Stimulated activated CD8-positive, alpha-beta memory T cell treated with anti-CD3 and anti-CD28 coated beads, Interleukin-4, amount 100 ng/mL, for 24 hours (primary cell): Measurements from ENCODE around the gene NF1.

Experiments
- DNase-seq: peaks from one replicate; pipeline ENCODE4 v3.0.0-alpha.2; 2020; ENCODE audit warnings: low read depth

Gene NF1

DNA sequence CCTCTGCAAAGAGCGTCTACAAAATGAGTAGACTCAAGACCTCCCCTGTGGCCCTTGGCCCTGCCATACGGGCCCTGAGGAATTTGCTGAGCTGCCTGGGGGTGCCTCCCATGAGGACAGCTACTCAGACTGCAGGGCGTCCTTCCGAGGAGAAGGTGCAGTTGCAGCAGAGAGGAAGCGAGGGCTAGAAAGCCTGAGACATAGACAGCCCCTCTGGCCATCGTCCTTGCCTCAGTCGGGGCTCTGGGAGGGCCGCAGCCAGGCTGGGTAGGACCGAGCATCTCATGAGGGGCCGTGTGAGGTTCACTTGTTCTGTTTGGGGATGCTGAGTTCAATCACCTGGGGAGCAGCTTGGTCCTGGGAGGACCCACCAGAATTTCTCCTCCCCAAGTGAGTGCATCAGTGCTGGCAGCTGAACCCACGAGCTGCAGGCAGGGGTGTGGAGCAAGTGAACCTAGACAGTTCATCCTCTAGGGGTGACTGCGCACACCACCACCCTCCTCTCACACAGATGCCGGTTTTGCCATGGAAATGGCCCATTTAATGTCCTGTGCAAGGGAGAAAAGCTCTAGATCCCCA lies 317.0 kb downstream of the NF1 start:
- DNase-seq, result no peak

- DNase-seq, result no peak
These were observed 317.7 kb downstream of the NF1 start for GRCh38 chr17:31412511-31412910.

DNA sequence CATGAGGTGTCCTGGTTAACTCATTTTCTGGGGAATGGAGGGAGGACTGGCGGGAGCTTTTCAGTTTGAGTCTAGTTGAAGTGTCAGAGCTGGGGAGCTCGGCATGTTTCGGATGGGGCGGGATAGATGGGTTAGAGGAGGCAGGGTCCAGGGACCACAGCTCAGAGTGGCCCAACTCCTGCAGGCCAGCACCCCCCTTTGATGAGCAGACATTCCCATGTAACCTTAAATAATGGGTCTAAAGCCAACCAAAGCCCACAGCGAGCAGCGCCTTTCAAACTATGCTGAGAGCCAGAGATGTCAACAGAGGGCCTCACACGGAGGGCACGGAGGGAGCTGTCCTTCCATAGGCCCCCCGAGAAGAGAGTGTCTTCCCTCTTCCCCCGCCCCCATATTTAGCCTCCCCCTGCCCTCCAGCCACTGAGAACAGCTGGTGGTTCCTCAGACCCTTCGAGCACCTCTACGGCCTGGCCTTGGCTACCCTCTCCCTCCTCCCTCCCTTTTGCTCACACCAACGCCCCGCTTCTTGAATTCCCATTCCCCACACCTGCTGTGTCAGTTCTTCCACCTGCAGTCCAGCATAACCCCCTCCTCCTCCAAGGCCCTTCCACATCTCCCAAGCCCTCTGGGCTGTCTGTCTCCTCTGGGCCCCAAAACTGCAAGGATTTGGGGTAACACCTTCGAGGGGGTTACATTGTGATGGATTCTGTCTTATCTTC lies 318.5 kb downstream of the NF1 start:
- DNase-seq, result no peak

DNA sequence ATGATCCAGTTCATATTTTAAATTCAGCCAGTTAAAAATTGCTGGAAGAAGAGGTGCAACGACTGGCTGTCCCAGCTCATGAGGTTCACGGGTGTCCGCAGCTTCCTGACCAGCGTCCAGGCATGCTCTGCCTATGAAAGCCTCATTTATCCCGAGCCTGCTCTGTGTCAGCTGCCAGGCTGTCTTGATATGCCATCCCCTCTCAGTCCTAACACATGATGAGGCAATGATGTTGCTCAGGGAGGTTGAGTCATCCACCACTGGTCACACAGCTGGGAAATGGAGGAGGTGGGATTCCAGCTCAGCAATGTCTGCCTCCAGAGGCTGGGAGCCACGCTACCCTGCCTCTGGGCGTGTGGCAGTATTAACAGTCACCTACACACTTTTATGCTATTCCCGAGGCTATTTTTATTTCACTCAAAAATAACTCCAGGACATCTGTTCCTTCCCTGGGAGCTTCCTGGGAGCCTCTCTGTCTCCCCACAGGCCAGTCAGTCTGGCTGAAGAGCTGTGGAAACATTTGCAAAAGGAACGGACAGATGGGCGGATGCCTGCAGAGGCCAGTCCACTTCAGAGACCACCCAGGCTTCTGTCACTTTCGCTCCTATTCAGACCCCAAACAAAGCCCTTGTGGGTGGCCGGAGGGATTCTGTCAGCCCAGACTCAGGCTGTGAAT lies 319.2 kb downstream of the NF1 start:
- DNase-seq, result no peak

DNA sequence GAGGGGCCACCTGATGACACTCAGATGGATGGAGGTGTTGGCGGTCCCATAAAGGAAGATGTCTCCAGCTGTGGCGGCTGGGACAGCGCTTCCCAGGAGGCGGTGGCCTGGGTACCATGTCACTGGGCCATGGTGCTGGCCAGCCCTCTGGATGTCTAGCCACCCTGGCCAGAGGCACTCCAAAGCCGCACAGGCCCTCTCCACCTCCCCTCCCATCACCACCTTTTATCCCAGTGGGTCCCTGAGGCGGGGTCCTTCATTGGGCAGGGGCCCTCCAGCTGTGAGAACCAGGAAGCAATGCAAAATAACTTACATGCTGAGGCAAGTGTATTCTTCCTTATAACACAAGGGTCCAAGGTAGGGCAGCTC lies 319.8 kb downstream of the NF1 start:
- DNase-seq, result no peak

- DNase-seq, result no peak
These were observed 320.3 kb downstream of the NF1 start for GRCh38 chr17:31415004-31415454.

DNA sequence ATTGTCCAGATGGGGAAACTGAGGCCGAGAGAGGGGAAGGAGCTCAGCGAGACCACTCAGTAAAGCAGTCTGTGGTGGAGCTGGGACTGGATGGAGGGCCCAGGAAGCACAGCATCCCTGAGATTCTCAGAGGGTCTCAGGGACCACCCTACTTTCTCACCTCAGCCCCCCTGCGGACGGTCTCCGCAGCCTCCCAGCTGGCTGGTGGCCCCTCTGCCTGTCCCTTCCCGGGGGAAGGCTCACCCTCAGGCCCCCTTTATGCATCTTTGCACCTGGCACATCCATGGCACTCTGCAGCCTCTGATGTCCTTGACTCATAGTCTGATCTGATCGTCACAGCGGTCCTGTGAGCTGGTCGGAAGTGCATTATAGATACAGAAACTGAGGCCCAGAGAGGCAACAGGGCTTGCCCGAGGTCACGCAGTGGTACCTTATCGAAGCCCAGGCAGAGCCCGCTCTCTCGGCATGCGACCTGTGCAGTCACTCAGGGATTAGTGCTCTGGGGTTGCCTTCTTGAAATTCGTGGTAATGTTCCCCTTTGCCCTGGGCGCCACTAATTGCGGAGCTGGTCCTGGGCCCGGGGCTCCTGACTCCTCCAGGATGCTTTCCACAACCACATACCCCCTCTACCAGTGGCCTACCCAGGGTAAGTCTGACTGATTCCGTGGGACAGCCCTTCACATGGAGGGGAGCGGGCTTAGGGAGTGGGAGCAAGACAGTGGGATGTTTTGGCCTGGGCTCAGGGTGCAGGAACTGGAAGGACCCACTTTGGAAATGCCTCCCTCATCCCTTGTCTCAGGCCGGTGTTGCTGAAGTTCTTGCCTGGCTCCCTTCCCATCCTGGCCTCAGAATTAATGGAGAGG lies 321.1 kb downstream of the NF1 start:
- DNase-seq, result no peak

GRCh38 chr17:31416503-31416923 lies 321.7 kb downstream of the NF1 start:
- DNase-seq, result no peak

GRCh38 chr17:31417051-31417792 lies 322.4 kb downstream of the NF1 start:
- no peak for DNase-seq

GRCh38 chr17:31418773-31419350 lies 324.1 kb downstream of the NF1 start:
- DNase-seq, result no peak

- no peak for DNase-seq
These were observed 327.7 kb downstream of the NF1 start for GRCh38 chr17:31422443-31422842.

DNA sequence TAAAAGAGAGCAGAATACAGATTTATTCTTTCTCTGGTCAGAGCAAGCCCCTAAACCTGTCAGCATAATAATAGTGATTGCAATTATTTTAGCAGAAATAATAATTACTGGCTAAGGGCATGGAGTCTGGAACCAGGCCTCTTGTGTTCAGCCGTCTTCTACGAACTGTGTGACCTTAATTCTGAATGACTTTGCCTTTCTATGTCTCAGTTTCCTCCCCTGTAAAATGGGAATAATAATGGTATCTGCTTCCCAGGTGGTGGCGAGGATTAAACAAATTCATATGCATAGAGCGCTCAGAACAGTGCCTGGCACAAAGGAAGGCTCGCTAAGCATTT lies 330.1 kb downstream of the NF1 start:
- no peak for DNase-seq

DNA sequence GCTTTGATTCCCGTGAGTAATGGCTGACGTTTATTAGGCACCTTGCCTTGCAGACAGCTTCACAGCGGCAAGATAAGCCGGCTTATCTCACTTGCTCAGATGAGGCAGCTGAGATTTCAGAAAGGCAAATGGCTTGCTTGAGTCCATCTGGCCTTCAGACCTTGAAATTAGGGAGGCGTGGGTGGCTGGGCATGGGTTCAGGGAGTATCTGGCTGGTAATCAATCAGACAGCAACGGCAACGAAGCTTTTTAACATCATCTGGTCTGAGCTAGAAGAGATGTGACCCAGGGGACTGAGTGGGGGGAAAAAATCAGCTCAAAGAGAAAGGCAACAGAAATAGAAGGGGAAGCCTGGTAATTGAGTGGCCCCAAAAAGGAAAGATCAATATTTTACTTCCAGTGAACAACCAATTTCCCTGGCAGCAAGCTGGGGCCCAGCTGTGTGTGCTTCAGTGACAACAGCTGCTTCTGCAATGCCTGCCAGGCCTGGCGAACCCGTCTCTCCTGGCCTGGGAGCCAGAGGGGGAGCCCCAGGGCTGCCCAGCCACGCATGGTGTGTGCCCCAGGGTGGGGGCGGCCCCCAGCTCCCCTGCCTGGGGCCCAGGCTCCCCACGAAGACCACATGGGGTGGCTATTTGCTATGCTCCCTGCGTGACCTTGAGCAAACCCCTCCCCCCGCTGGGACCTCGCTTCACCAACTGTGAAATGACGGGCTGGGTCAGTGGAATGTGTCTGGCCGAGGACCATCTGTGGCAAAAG lies 330.7 kb downstream of the NF1 start:
- DNase-seq, result no peak
